ENCODE results near the gene ZBTB38.
A peak's percentile ranks its signal among the peaks of the same experiment; 100 is the strongest.

ZBTB38 gene

DNA sequence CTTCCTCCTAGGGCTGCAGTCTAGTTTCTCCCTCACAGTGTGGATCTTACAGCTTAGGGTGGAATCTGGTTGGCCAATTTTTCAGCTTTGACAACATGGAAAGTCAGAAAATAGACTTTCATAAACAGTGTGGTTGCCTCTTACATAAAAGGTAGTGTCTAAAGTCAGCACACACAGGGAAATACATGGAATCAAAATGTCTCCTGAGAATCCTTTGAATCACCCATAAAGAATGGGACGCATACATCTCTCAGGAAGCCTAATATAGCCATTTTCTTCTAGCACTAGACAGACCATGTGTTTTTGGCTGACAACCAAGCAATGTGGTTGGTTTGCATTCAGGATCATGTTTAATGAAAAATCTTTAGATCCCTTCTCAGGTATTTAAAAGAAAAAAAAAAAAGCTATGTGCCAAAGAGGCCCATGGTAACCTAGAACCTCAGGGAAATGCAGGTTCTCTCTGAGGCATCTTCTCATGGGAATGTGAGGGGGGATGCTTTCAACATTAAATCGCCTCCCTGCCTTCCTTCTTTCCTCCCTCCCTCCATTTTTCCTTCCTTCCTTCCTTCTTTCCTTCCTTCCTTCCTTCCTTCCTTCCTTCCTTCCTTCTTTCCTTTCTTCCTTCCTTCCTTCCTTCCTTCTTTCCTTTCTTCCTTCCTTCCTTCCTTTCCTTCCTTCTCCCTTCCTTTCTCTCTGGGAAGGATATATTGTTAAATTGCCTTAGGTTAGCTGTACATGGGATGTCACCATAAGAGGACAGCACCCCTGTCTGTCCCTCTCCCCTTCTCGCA lies 34.3 kb upstream of the ZBTB38 start:
- Mint-ChIP-seq H3K4me3 (no peak overlapping the region), H3K27ac (no peak overlapping the region), H3K4me1 (peaks cover 17% of the 10 kb centered on the region), H3K9me3 (no peaks in the 10 kb centered on the region), H3K36me3 (no peaks in the 10 kb centered on the region)
- no peak for DNase-seq (ENCODE audit: low spot score in 2 of 2)
- ATAC-seq, result no peak

DNA sequence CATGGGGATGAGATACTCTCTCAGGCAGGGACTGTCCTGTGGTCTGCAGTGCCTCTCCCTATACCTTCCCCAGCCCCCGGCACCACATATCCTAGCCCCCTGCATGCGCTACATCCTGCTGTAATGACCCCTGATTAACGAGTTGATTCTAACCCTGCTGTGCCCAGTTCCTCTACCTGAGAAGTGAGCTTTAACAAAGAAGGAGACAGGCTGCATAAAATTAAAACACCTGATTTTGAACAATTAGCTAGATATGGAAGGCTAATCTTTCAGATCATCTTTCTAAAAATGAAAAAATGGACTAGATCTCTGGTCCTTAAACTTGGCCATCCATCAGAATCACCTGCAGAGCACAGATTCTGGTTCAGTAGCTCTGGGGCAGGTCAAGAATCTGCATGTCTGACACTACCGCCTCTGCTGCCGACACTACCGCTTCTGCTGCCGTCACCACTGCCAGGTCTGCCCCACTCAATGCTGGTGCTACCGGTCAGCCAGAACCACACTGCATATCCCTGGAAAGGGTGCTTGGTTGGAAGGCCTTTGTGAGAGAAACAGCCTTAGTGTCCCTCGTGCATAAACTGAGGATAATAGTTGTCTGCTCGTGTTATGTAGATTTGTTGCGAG lies 33.6 kb upstream of the ZBTB38 start:
- no peaks in the 10 kb centered on the region for H3K36me3 Mint-ChIP-seq
- H3K4me3 Mint-ChIP-seq, result no peak overlapping the region
- H3K4me1 Mint-ChIP-seq, result peaks cover 15% of the 10 kb centered on the region
- no peak overlapping the region for H3K27ac Mint-ChIP-seq
- no peaks in the 10 kb centered on the region for H3K9me3 Mint-ChIP-seq
- ATAC-seq, result no peak
- DNase-seq (ENCODE audit: low spot score in 2 of 2), result no peak

GRCh38 chr3:141335531-141336061 lies 32.7 kb upstream of the ZBTB38 start:
- DNase-seq (ENCODE audit: low spot score in 2 of 2), result no peak
- no peak overlapping the region for H3K27ac Mint-ChIP-seq
- H3K36me3 Mint-ChIP-seq, result no peaks in the 10 kb centered on the region
- peaks cover 15% of the 10 kb centered on the region for H3K4me1 Mint-ChIP-seq
- ATAC-seq, result no peak
- H3K9me3 Mint-ChIP-seq, result no peaks in the 10 kb centered on the region
- H3K4me3 Mint-ChIP-seq, result no peak overlapping the region

- Mint-ChIP-seq H3K4me1 (peaks cover 6% of the 10 kb centered on the region), H3K4me3 (no peak overlapping the region)
- ATAC-seq, result peak; percentile 36
These were observed 31.4 kb upstream of the ZBTB38 start for GRCh38 chr3:141336672-141337522.

GRCh38 chr3:141337523-141337854 lies 30.8 kb upstream of the ZBTB38 start:
- Mint-ChIP-seq H3K27ac (no peak overlapping the region), H3K4me1 (no peaks in the 10 kb centered on the region), H3K36me3 (no peaks in the 10 kb centered on the region), H3K4me3 (no peak overlapping the region), H3K9me3 (no peaks in the 10 kb centered on the region)
- ATAC-seq, result no peak
- DNase-seq (ENCODE audit: low spot score in 2 of 2), result no peak

More at GRCh38 chr3:141336672-141337522, 31.4 kb upstream of the ZBTB38 start:
- H3K9me3 Mint-ChIP-seq, result no peaks in the 10 kb centered on the region
- no peaks in the 10 kb centered on the region for H3K36me3 Mint-ChIP-seq
- no peak overlapping the region for H3K27ac Mint-ChIP-seq
- DNase-seq (ENCODE audit: low spot score in 2 of 2), result no peak

DNA sequence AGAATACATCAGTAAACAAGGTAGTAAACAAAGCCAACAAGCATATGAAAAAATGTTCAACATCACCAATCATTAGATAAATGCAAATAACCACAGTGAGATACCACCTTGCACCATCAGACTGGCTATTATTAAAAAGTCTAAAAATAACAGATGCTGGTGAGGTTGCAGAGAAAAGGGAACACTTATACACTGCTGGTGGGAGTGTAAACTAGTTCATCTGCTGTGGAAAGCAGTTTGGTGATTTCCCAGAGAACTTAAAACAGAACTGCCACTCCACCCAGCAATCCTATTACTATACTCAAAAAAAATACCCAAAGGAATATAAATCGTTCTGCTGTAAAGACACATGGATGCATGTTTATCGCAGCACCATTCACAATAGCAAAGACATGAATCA lies 30.3 kb upstream of the ZBTB38 start:
- Mint-ChIP-seq H3K36me3 (no peaks in the 10 kb centered on the region), H3K4me3 (no peak overlapping the region), H3K9me3 (no peaks in the 10 kb centered on the region), H3K27ac (no peak overlapping the region), H3K4me1 (no peaks in the 10 kb centered on the region)
- DNase-seq (ENCODE audit: low spot score in 2 of 2) (no peak), ATAC-seq (no peak)

- no peaks in the 10 kb centered on the region for H3K4me1 Mint-ChIP-seq
- ATAC-seq, result no peak
- no peaks in the 10 kb centered on the region for H3K9me3 Mint-ChIP-seq
- H3K4me3 Mint-ChIP-seq, result no peak overlapping the region
- no peak overlapping the region for H3K27ac Mint-ChIP-seq
- no peak for DNase-seq (ENCODE audit: low spot score in 2 of 2)
- H3K36me3 Mint-ChIP-seq, result no peaks in the 10 kb centered on the region
These were observed 29.4 kb upstream of the ZBTB38 start for GRCh38 chr3:141338881-141339280.

- Mint-ChIP-seq H3K36me3 (no peaks in the 10 kb centered on the region), H3K4me1 (no peaks in the 10 kb centered on the region), H3K27ac (no peak overlapping the region), H3K9me3 (no peaks in the 10 kb centered on the region), H3K4me3 (no peak overlapping the region)
- DNase-seq (ENCODE audit: low spot score in 2 of 2) (no peak), ATAC-seq (no peak)
These were observed 26.8 kb upstream of the ZBTB38 start for GRCh38 chr3:141341536-141341935.

GRCh38 chr3:141342386-141342785 lies 25.9 kb upstream of the ZBTB38 start:
- Mint-ChIP-seq H3K36me3 (no peaks in the 10 kb centered on the region), H3K9me3 (no peaks in the 10 kb centered on the region), H3K4me3 (no peak overlapping the region), H3K27ac (no peak overlapping the region), H3K4me1 (no peaks in the 10 kb centered on the region)
- ATAC-seq (no peak), DNase-seq (ENCODE audit: low spot score in 2 of 2) (no peak)

DNA sequence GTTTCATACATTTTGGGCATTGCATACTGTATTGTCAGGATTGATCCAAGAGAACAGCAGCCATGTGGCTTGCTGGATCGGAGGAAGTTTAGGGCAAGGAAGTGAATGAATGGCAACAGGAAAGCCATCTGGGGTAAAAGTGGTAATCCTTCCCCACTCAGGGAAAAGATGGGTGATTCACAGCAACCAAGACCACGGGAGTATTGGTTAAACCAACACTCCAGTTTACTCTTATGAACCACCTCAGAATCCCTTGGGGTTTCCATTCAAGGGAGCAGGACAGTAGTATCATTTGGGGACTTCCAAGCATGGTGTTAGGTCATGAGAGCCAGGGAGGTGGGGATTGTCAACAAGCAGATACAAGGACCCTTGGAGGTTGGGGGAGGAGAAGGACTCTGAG lies 25.2 kb upstream of the ZBTB38 start:
- H3K36me3 Mint-ChIP-seq, result no peaks in the 10 kb centered on the region
- H3K4me1 Mint-ChIP-seq, result no peaks in the 10 kb centered on the region
- no peak overlapping the region for H3K4me3 Mint-ChIP-seq
- no peak for DNase-seq (ENCODE audit: low spot score in 2 of 2)
- H3K9me3 Mint-ChIP-seq, result no peaks in the 10 kb centered on the region
- no peak for ATAC-seq
- no peak overlapping the region for H3K27ac Mint-ChIP-seq

- H3K4me3 Mint-ChIP-seq, result no peak overlapping the region
- no peak for DNase-seq (ENCODE audit: low spot score in 2 of 2)
- H3K4me1 Mint-ChIP-seq, result no peaks in the 10 kb centered on the region
- no peaks in the 10 kb centered on the region for H3K9me3 Mint-ChIP-seq
- no peak overlapping the region for H3K27ac Mint-ChIP-seq
- H3K36me3 Mint-ChIP-seq, result no peaks in the 10 kb centered on the region
- ATAC-seq, result no peak
These were observed 24.4 kb upstream of the ZBTB38 start for GRCh38 chr3:141343865-141344271.

DNA sequence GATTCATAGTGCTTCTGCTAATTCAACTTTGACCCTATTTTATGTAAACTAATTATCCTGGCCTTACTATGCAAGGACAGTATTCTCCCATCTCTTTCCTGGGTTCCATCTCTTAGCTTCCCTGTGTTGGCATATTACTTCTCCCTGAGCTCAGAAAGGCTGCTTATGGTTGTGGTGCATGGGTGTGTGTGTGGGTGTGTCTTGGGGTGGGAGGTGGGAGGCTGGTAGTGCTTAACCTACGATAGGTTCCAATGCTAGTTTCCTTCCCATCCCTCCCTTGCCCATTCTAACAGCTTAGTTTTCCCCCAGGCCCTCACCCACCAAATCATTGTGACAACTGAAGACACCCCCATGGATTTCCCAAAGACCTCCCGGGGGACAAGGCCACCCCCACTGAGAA lies 22.8 kb upstream of the ZBTB38 start:
- no peaks in the 10 kb centered on the region for H3K4me1 Mint-ChIP-seq
- no peak overlapping the region for H3K27ac Mint-ChIP-seq
- no peak overlapping the region for H3K4me3 Mint-ChIP-seq
- H3K9me3 Mint-ChIP-seq, result no peaks in the 10 kb centered on the region
- H3K36me3 Mint-ChIP-seq, result no peaks in the 10 kb centered on the region
- ATAC-seq, result no peak
- no peak for DNase-seq (ENCODE audit: low spot score in 2 of 2)

DNA sequence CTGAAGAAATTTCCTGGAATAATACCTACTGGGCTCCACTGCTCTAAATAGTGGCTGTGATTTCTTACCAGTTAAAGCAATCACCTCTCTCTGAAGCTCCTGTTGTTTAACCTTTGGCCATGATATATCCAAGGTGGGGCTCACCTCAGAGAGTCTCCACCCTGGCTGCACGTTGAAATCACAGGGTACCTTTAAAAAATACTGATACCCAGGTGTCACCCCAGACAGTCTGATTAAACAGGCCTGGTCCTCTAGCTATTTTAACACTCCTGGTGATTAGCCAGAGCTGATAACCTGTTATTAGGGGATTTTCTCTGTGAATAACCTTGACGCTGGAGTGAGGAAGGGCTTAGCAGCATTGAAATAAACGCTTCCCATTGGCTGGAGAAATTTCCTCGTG lies 22.3 kb upstream of the ZBTB38 start:
- no peaks in the 10 kb centered on the region for H3K36me3 Mint-ChIP-seq
- no peak for DNase-seq (ENCODE audit: low spot score in 2 of 2)
- no peak overlapping the region for H3K27ac Mint-ChIP-seq
- ATAC-seq, result no peak
- no peaks in the 10 kb centered on the region for H3K9me3 Mint-ChIP-seq
- no peaks in the 10 kb centered on the region for H3K4me1 Mint-ChIP-seq
- H3K4me3 Mint-ChIP-seq, result no peak overlapping the region

DNA sequence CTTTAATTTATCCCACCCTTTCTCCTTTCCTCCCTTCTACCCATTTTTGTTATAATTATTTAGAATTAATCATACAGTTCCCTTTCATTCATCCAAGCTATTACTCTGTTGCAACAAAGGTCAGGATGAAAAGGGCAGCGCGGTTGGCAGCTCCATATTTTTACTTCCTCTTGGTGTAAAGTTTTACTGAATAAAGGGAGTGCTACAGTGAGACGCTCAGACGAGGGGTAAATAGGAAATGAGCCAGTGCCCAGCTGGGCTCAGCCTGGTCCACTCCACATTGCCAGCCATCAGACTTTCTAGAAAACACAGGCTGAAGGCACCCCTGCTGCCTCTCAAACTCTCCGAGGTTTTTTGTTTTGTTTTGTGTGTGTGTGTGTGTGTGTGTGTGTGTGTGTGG lies 21.9 kb upstream of the ZBTB38 start:
- no peak for DNase-seq (ENCODE audit: low spot score in 2 of 2)
- Mint-ChIP-seq H3K4me1 (no peaks in the 10 kb centered on the region), H3K9me3 (no peaks in the 10 kb centered on the region), H3K27ac (no peak overlapping the region), H3K4me3 (no peak overlapping the region), H3K36me3 (no peaks in the 10 kb centered on the region)
- ATAC-seq, result no peak

DNA sequence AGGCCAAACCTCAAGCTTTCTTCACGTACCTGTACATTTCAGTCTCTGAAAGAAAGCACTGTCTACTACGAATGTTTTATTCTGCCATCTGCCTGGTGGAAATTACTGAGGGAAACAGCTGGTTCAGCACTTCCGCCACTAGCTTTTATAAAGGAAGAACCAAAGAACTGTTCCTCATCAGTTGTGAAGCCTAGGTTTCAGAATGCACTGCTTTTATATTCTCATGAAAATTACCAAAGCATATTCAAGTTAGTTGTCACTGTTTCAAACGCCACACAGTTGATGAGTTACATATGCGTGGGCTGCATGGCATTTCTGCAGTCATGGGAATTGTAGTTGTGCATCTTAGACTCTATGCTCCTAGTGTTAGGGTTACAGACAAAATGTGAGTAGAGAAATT lies 21.5 kb upstream of the ZBTB38 start:
- H3K9me3 Mint-ChIP-seq, result no peaks in the 10 kb centered on the region
- no peaks in the 10 kb centered on the region for H3K4me1 Mint-ChIP-seq
- DNase-seq (ENCODE audit: low spot score in 2 of 2) (no peak), ATAC-seq (no peak)
- H3K27ac Mint-ChIP-seq, result no peak overlapping the region
- no peaks in the 10 kb centered on the region for H3K36me3 Mint-ChIP-seq
- no peak overlapping the region for H3K4me3 Mint-ChIP-seq

All from stimulated activated effector memory CD8-positive, alpha-beta T cell treated with anti-CD3 and anti-CD28 coated beads, Interleukin-12 subunit alpha, Interleukin-12 subunit beta, amount 100 ng/mL, for 72 hours (primary cell).